LNCaP clone FGC (cell line): ENCODE data around the gene SSU72.

Source experiments
- DNase-seq: peaks from one replicate; pipeline ENCODE4 v3.0.0-alpha.2; 2011; ENCODE audit warnings: low read depth
- H3K4me3 ChIP-seq: 2 replicates; pipeline ENCODE4 v1.5.1; 2011; ENCODE audit warnings: mild to moderate bottlenecking, low read depth, low read length, control low read depth
- TF ChIP-seq, protein P1 (sequence below): IDR thresholded peaks from 2 replicates; pipeline ENCODE4 v1.5.1; 2012; ENCODE audit warnings: mild to moderate bottlenecking; ENCODE audit not compliant: control insufficient read depth, insufficient read depth; ENCODE audit errors: extremely low read depth

The SSU72 gene

DNA sequence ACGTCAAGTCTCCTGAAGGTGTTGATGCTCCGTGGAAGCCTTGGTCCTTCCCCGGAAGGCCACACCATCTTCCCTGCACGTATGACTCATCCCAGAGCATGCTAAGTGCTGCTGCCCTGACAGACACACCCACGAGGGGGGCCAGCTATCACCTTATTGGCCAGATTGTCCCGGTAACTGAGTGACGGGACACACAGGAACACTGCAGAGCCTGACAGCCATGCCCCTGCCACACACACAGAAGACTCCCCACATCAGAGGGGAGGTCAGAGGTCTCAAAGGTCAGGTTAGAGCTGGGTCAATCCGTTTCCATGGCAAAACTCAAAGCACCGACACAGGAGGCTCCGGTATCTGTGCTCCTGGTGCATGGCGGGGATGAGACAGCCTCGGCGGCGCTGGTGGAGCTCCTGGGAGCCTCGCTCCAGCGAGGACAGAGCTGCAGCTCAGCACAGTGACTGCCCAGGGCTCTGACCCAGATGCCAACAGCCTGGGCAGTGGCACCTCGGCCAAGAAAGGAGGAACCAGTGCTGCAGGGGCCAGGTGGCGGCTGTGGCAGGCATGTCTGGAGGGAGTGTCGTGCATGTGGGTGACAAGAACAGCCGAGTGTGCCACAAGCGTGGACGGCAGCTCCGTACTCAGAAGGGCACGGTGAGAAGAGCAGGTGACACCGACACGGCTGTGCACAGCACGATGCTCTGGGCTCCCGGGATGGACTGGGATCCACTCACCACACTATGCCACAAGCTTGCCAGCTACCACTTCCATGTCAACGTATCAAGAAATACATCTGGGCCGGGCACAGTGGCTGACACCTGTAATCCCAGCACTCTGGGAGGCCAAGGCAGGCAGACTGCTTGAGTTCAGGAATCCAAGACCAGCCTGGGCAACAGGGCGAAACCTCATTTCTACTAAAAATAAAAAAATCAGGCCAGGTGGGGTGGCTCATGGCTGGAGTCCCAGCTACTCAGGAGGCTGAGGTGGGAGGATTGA is 19.4 kb downstream of the SSU72 start:
- TF ChIP-seq, protein P1, sequence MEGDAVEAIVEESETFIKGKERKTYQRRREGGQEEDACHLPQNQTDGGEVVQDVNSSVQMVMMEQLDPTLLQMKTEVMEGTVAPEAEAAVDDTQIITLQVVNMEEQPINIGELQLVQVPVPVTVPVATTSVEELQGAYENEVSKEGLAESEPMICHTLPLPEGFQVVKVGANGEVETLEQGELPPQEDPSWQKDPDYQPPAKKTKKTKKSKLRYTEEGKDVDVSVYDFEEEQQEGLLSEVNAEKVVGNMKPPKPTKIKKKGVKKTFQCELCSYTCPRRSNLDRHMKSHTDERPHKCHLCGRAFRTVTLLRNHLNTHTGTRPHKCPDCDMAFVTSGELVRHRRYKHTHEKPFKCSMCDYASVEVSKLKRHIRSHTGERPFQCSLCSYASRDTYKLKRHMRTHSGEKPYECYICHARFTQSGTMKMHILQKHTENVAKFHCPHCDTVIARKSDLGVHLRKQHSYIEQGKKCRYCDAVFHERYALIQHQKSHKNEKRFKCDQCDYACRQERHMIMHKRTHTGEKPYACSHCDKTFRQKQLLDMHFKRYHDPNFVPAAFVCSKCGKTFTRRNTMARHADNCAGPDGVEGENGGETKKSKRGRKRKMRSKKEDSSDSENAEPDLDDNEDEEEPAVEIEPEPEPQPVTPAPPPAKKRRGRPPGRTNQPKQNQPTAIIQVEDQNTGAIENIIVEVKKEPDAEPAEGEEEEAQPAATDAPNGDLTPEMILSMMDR: no peak
- no peak overlapping the region for H3K4me3 ChIP-seq
- DNase-seq: no peak

DNA sequence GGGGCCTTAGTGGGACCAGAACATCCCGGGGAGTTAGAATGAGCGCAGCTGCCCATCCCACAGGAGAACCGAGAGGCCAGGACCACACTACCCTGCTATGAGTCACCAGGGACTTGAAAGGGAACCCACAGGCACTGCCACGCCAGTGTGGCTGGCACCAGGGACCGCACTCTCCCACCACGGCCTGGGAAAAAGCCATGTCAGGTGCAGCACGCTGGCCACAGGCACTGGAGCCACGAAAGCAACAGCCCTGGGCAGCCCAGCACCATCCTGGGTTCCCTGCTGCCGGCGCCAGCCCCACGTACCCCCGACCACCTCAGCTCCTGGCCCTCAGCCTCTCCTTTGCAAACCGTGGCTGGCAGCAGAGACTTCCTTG is 20.1 kb downstream of the SSU72 start:
- H3K4me3 ChIP-seq: no peak overlapping the region
- no peak for DNase-seq
- TF ChIP-seq, protein P1: no peak

DNA sequence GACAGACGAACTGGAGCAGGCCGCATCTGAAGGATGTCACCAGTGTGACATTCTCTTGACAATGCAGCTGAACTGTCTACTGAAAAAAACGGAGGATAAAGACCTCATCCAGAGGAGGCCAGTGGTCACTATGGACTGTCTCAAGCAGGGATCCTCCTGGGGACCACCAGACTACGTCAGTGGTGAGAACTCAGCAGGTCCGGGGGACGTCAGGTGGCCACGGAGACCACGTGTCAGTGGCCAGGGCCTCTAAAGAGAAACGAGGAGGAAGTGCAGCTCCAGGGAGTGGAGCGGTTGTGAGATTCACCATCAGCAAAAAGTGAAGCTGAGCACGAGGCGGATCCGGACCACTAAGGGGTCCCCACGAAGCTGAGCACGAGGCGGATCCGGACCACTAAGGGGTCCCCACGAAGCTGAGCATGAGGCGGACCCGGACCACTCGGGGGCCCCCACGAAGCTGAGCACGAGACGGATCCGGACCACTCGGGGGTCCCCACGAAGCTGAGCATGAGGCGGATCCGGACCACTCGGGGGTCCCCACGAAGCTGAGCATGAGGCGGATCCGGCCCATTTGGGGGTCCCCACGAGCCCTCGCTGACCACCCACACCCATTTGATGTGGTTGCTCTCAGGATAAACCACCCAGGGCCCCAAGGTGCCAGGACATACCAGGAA is 20.7 kb downstream of the SSU72 start:
- TF ChIP-seq, protein P1: no peak

DNA sequence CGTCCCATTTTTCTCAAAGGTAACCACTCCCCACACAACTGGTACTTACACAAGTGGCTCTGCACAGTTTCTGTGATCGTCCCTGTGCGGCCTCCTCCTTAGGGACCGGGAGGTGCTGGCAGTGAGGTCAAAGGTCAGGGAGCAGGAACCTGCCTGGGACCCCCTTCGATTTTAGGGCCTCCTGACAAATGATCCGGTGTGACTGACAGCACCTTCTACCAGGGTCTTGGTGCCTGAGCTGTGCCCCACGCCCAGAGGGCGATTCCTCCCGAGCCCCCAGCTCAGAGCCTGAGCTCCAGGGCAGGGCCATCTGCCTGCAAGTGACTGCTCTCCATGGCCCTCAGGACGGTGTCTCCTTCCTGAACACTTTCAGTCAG is 22.4 kb downstream of the SSU72 start:
- no peak overlapping the region for H3K4me3 ChIP-seq
- TF ChIP-seq, protein P1: no peak
- no peak for DNase-seq

More for the DNA sequence above, 20.7 kb downstream of the SSU72 start:
- H3K4me3 ChIP-seq: no peak overlapping the region
- DNase-seq: no peak

DNA sequence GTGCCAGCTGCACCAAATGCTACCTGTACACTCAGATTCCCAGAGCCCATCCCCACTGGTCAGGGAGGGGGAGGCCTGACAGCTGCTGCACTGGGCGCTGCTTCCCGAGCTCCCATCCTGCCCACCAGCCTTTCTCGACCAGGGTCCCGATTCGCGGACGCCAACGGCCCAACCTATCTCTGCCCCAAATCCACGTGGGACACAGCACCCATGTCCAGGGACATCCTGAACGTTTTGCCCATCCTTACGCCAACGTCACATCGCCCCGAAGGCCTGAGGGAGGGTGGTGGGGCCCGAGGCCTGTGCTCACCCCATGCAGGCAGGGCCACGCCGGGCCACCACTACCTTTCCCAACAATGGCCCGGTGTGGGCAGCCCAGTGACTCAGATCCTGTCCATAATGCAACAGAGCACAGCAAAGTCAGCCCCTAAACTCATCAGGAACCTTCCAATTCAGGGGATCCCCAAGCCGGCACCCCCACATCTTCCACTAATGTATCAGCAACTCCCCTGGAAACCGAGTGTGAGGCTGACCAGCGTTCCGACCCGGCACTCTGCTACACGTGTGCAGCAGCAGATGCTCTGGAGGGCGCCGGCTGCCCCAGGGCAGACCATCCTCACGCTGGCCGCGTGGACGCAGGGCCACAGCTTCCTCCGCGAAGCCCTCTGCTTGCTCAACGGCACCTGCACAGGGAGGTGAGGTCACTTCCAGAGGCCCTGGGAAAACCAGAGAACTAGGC is 23.0 kb downstream of the SSU72 start:
- H3K4me3 ChIP-seq: no peak overlapping the region
- no peak for DNase-seq
- TF ChIP-seq, protein P1: no peak

DNA sequence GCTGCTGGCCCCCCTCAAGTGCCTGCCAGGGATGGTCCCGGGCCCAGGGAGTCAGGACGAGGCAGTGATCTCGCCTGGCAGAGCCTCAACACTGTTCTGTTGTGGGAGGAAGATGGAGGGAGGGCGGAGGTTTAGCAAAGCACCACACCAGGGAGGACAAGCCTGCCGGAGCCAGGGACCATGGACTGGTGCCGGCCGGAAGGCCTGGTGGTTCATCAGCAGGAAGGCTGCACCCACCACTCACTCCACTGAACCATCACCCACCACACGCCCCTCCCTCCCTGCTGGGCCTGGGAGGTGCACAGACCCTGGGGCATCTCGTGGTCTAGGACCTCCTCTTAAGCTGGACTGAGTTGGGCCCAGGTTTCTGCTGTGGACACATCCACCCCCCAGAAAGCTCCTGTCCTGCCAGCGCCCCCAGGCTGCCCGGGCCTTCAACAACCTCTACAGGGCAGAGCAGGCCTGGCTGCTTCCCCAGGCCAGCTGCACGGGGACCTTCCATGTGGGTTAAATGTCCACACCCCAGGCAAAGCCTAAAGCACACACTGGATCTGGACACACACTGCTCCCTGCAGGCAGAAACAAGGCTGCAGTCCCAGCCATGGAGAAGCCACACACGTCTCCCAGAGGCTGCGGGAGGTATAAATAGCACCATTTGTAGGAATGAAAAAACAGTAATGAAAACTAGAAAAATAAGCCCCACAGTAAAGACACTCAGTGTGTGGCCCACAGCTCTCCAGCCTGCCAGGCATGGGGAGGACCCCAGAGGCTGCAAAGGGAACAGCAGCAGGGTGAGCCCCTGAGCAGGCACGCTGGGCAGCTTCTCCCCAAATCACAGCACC is 23.9 kb downstream of the SSU72 start:
- no peak for DNase-seq
- H3K4me3 ChIP-seq: no peak overlapping the region
- TF ChIP-seq, protein P1: peak; percentile 26; the same call in 1 of the 2 replicates
